RPMI8226 (cell line): ENCODE measurements around the gene EVI2A.

ENCODE experiments used
- DNase-seq: peaks from one replicate; pipeline ENCODE4 v3.0.0-alpha.2; 2015

EVI2A gene

GRCh38 chr17:31272236-31272635 is 49.2 kb downstream of the EVI2A start:
- no peak for DNase-seq

- no peak for DNase-seq
Measured at GRCh38 chr17:31269578-31269983, 51.8 kb downstream of the EVI2A start.

GRCh38 chr17:31269036-31269577 is 52.3 kb downstream of the EVI2A start:
- no peak for DNase-seq
